ENCODE measurements around the gene NRXN2.

Gene NRXN2

DNA sequence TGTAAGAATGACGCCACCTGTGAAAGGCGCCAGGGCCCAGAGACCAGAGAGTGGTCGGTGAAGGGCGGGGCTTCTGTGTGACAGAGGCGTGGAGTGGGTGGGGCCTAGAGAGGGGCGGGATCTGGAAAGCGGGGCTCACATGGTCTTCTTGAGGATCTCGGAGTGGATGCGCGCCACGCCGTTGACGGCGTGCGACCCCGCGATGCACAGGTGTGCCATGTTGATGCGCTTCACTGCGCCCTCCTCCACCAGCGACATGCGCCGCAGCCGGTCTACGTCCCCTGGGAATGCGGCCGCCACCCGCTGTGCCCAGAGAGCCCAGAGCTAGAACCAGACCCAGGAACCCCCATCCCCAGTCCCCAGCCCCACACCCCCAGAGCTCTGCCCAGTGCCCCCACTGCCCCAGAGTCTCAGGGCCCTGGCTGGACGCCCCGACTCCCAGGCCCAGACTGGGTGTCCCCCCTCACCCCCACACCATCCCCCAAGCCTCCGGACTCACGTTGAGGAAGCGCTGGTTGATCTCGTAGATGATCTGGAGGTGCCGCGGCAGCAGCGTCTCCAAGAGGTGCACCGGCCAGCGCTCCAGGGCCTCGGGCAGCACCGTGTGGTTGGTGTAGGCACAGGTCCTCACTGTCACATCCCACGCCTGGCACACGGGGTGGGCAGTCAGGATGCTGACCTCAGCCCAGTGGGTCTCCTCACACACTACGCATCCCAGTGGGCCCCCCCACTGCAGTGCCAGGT is 30.6 kb upstream of the NRXN2 start:
- peaks cover 22 to 39% of the 10 kb centered on the region in 2 donors for H3K36me3 Mint-ChIP-seq
- no peak overlapping the region for H3K4me3 Mint-ChIP-seq
- ATAC-seq (replicated peaks) (no peak), DNase-seq (no peak)
- H3K27me3 Mint-ChIP-seq = no peaks in the 10 kb centered on the region
- no peak overlapping the region for H3K27ac Mint-ChIP-seq
- H3K4me1 Mint-ChIP-seq = peaks cover 15 to 45% of the 10 kb centered on the region in 2 donors
- H3K9me3 Mint-ChIP-seq = no peaks in the 10 kb centered on the region

DNA sequence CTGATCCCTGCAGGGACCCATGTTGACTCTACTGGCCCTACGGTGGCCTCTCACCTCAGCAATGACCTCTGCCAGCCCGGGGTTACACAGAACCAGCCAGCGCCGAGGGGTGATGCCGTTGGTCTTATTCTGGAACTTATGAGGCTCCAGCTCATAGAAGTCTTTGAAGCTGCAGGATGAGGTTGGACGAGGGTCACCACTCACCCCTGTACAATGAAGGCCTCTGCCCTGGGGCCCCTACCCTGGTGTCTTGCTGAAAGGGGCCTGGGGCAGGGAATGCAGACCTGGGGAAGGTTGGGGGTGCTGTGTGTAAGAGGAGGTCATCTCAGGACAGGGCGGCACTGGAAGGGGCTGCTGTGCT is 30.0 kb upstream of the NRXN2 start:
- Mint-ChIP-seq H3K9me3 (no peaks in the 10 kb centered on the region), H3K36me3 (peaks cover 24 to 43% of the 10 kb centered on the region in 2 donors), H3K27me3 (no peaks in the 10 kb centered on the region), H3K4me1 (peaks cover 15 to 44% of the 10 kb centered on the region in 2 donors), H3K27ac (no peak overlapping the region), H3K4me3 (no peak overlapping the region)
- ATAC-seq (replicated peaks) (no peak), DNase-seq (no peak)

DNA sequence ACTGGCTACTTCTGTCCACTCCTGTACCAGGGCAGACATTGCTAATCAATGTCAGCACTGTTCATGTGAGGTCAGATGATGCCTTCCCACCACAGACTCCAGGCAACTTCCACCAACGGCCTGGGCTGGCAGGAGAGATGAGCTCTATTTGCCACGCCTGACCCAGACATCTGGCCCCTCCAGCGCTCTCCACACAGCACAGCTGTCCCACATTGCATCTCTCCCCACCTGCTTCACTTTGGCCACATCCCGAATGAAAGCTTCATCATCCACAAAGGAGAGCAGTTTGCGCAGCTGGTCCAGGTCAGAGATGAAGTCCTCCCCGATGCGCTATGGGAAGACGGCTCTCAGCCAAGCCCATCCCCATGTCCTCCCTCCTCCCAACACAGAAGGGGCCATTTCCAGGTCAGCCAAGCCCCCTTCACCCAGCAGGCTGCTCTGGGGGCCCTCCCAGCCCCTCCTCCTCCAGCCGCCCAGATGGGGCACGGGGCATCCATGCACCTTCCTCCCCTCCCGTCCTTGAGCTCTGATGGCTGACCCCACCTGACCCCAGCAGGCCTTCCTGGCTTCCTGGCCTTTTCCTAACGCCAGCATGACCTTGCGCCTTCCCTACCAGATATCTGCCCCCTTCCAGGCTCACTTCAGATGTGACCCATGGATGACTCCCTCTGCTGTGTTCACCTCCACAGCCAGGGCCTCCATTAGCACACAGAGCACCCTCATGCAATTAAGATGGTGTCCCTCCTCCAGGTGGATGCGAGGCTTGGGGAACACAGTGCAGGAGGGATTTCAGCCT is 29.4 kb upstream of the NRXN2 start:
- DNase-seq (no peak), ATAC-seq (replicated peaks) (no peak)
- H3K4me1 Mint-ChIP-seq = peaks cover 15 to 43% of the 10 kb centered on the region in 2 donors
- no peaks in the 10 kb centered on the region for H3K9me3 Mint-ChIP-seq
- H3K4me3 Mint-ChIP-seq = no peak overlapping the region
- H3K36me3 Mint-ChIP-seq = peaks cover 23 to 43% of the 10 kb centered on the region in 2 donors
- H3K27me3 Mint-ChIP-seq = no peaks in the 10 kb centered on the region
- H3K27ac Mint-ChIP-seq = no peak overlapping the region

- Mint-ChIP-seq H3K27ac (no peak overlapping the region), H3K27me3 (no peaks in the 10 kb centered on the region), H3K36me3 (peaks cover 23 to 43% of the 10 kb centered on the region in 2 donors), H3K4me1 (peaks cover 15 to 43% of the 10 kb centered on the region in 2 donors), H3K4me3 (no peak overlapping the region), H3K9me3 (no peaks in the 10 kb centered on the region)
- DNase-seq (no peak), ATAC-seq (replicated peaks) (no peak)
Measured at GRCh38 chr11:64751580-64751979, 28.6 kb upstream of the NRXN2 start.

DNA sequence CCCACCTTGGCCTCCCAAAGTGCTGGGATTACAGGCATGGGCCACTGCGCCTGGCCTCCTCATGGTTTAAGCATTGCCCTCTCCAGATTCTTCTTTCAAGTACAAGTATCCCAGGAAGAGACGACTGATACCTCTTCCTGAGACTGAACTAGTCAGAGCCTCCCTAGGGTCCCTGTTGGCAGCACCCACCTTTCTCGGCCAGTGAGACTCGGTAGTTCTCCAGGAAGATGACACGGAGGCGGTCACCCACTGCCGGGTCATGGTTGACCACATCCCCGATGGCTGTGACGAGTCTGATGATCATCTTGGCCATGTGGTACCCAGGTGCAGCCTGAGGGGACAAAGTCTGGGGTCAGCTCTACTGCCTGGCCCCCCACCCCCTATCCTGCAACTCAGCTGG is 28.1 kb upstream of the NRXN2 start:
- Mint-ChIP-seq H3K27me3 (no peaks in the 10 kb centered on the region), H3K4me1 (peaks cover 18 to 43% of the 10 kb centered on the region in 2 donors), H3K36me3 (peaks cover 23 to 43% of the 10 kb centered on the region in 2 donors), H3K4me3 (no peak overlapping the region), H3K27ac (no peak overlapping the region), H3K9me3 (no peaks in the 10 kb centered on the region)
- ATAC-seq (replicated peaks) = no peak
- no peak for DNase-seq

- no peak for ATAC-seq (replicated peaks)
- Mint-ChIP-seq H3K4me3 (no peak overlapping the region), H3K27me3 (no peaks in the 10 kb centered on the region), H3K27ac (no peak overlapping the region), H3K36me3 (peaks cover 23 to 43% of the 10 kb centered on the region in 2 donors), H3K9me3 (no peaks in the 10 kb centered on the region), H3K4me1 (peaks cover 20 to 46% of the 10 kb centered on the region in 2 donors)
- DNase-seq = no peak
Measured at GRCh38 chr11:64750361-64751054, 27.5 kb upstream of the NRXN2 start.

- H3K4me3 Mint-ChIP-seq = no peak overlapping the region
- no peak overlapping the region for H3K27ac Mint-ChIP-seq
- ATAC-seq (replicated peaks) (no peak), DNase-seq (no peak)
- H3K27me3 Mint-ChIP-seq = no peaks in the 10 kb centered on the region
- peaks cover 30 to 64% of the 10 kb centered on the region in 2 donors for H3K4me1 Mint-ChIP-seq
- no peaks in the 10 kb centered on the region for H3K9me3 Mint-ChIP-seq
- peaks cover 16 to 36% of the 10 kb centered on the region in 2 donors for H3K36me3 Mint-ChIP-seq
Measured at GRCh38 chr11:64747961-64748665, 25.1 kb upstream of the NRXN2 start.

GRCh38 chr11:64746486-64746885 is 23.5 kb upstream of the NRXN2 start:
- no peaks in the 10 kb centered on the region for H3K27me3 Mint-ChIP-seq
- H3K27ac Mint-ChIP-seq = no peak overlapping the region
- no peaks in the 10 kb centered on the region for H3K9me3 Mint-ChIP-seq
- H3K36me3 Mint-ChIP-seq = peaks cover 10 to 20% of the 10 kb centered on the region in 2 donors
- no peak for DNase-seq
- H3K4me3 Mint-ChIP-seq = peak overlapping the region in 1 of 2 donors; percentile 88
- peaks cover 34 to 64% of the 10 kb centered on the region in 2 donors for H3K4me1 Mint-ChIP-seq
- ATAC-seq (replicated peaks) = no peak

- Mint-ChIP-seq H3K27me3 (no peaks in the 10 kb centered on the region), H3K4me3 (peak overlapping the region; percentile 88 to 94), H3K27ac (peak overlapping the region; percentile 96), H3K9me3 (no peaks in the 10 kb centered on the region), H3K4me1 (peaks cover 37 to 60% of the 10 kb centered on the region in 2 donors), H3K36me3 (peaks cover 8 to 13% of the 10 kb centered on the region in 2 donors)
- ATAC-seq (replicated peaks) (peak; percentile 43 to 50), DNase-seq (peak; percentile 66)
Measured at GRCh38 chr11:64745521-64746328, 22.7 kb upstream of the NRXN2 start.

GRCh38 chr11:64745189-64745520 is 22.2 kb upstream of the NRXN2 start:
- H3K36me3 Mint-ChIP-seq = peaks cover 5 to 7% of the 10 kb centered on the region in 2 donors
- H3K4me3 Mint-ChIP-seq = peak overlapping the region; percentile 88 to 94
- no peaks in the 10 kb centered on the region for H3K27me3 Mint-ChIP-seq
- H3K4me1 Mint-ChIP-seq = peaks cover 35 to 60% of the 10 kb centered on the region in 2 donors
- no peaks in the 10 kb centered on the region for H3K9me3 Mint-ChIP-seq
- peak; percentile 32 to 51 for ATAC-seq (replicated peaks)
- DNase-seq = peak; percentile 73
- peak overlapping the region; percentile 96 for H3K27ac Mint-ChIP-seq

GRCh38 chr11:64744544-64745188 is 21.7 kb upstream of the NRXN2 start:
- no peak for DNase-seq
- H3K27me3 Mint-ChIP-seq = no peaks in the 10 kb centered on the region
- ATAC-seq (replicated peaks) = peak in 1 of 2 donors; percentile 2
- H3K9me3 Mint-ChIP-seq = no peaks in the 10 kb centered on the region
- peak overlapping the region; percentile 96 for H3K27ac Mint-ChIP-seq
- H3K36me3 Mint-ChIP-seq = peaks cover 3 to 4% of the 10 kb centered on the region in 2 donors
- H3K4me3 Mint-ChIP-seq = peak overlapping the region; percentile 88 to 94
- peaks cover 34 to 60% of the 10 kb centered on the region in 2 donors for H3K4me1 Mint-ChIP-seq

DNA sequence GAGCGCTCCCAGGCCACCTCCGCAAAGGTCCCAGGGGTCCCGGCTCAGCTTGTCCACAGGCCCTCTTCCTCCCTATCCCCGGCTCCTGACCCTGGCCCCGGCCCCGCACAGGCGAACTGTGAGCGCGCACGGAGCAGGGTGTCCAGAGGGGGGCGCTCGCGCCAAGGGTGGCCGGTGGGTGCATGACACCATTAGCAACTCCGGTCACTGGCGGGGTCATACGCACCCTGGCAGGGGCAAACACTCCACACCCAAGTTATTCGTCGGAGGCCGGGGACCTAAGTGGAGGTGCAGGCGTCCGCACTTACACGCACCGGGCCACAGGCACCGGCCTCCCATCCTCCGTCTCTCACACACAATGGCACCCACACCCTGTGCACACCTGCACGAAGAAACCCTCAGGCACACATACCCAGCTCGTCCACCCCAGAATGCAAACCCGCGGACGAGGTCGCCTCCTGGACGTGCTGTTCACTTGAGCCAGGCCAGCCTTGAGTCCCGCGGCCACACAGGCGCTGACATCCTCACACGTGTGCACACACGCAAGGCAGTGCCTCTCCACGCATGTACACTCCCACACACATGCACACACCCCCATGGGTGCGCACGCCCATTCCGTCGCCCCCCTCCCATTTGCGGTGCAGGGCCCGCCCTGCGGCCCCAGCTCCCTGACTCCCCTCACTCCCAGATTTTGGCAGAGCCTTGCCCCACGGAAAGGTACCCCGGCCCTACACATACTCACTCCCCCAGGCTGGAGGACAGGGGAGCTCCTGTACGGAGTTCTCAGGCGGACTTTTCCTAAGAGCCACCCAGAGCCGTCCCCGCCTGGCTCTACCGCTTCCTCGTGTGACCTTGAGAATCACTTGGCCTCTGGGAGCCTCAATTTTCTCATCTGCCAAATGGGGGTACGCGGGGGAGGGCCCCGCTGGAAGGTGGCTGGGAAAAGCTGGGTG is 20.9 kb upstream of the NRXN2 start, which contains the start of gene RASGRP2:
Gene RASGRP2 (minus strand): TSS at position 552 of the 953 bp plus-strand sequence. CDS start 1,276 bp downstream, outside the sequence.
- H3K27ac Mint-ChIP-seq = peak within 1 kb of the TSS; percentile 93
- H3K4me3 Mint-ChIP-seq = peak within 1 kb of the TSS; percentile 88 to 94
- H3K27me3 Mint-ChIP-seq = no peaks in the 10 kb centered on the region
- no peaks in the 10 kb centered on the region for H3K9me3 Mint-ChIP-seq
- DNase-seq (peak; percentile 68), ATAC-seq (replicated peaks) (peak; percentile 48 to 56)
- H3K4me1 Mint-ChIP-seq = peaks cover 40 to 61% of the 10 kb centered on the region in 2 donors
- H3K36me3 Mint-ChIP-seq = peaks cover 5 to 8% of the 10 kb centered on the region in 2 donors

Data from stimulated activated naive B cell treated with anti-CD40 and anti-IgM and Interleukin-4, amounts not matched to agents 10 μg/mL and 1 μg/mL and 100 μg/mL, for 72 hours (primary cell).